GM18858 (cell line): ENCODE data around the gene GTF3C1.
"Not testable (repeated sequence)": the region's sequence is repeated elsewhere in the genome, so short reads cannot be mapped to it uniquely, and the experiment has no call there.

Source experiments
- ATAC-seq: cut with Tn5 transposase; IDR thresholded peaks from one replicate; pipeline ENCODE4 v1.9.1; 2021; ENCODE audit not compliant: unreplicated experiment

Gene GTF3C1, protein sequence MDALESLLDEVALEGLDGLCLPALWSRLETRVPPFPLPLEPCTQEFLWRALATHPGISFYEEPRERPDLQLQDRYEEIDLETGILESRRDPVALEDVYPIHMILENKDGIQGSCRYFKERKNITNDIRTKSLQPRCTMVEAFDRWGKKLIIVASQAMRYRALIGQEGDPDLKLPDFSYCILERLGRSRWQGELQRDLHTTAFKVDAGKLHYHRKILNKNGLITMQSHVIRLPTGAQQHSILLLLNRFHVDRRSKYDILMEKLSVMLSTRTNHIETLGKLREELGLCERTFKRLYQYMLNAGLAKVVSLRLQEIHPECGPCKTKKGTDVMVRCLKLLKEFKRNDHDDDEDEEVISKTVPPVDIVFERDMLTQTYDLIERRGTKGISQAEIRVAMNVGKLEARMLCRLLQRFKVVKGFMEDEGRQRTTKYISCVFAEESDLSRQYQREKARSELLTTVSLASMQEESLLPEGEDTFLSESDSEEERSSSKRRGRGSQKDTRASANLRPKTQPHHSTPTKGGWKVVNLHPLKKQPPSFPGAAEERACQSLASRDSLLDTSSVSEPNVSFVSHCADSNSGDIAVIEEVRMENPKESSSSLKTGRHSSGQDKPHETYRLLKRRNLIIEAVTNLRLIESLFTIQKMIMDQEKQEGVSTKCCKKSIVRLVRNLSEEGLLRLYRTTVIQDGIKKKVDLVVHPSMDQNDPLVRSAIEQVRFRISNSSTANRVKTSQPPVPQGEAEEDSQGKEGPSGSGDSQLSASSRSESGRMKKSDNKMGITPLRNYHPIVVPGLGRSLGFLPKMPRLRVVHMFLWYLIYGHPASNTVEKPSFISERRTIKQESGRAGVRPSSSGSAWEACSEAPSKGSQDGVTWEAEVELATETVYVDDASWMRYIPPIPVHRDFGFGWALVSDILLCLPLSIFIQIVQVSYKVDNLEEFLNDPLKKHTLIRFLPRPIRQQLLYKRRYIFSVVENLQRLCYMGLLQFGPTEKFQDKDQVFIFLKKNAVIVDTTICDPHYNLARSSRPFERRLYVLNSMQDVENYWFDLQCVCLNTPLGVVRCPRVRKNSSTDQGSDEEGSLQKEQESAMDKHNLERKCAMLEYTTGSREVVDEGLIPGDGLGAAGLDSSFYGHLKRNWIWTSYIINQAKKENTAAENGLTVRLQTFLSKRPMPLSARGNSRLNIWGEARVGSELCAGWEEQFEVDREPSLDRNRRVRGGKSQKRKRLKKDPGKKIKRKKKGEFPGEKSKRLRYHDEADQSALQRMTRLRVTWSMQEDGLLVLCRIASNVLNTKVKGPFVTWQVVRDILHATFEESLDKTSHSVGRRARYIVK (N-terminal part only)

DNA sequence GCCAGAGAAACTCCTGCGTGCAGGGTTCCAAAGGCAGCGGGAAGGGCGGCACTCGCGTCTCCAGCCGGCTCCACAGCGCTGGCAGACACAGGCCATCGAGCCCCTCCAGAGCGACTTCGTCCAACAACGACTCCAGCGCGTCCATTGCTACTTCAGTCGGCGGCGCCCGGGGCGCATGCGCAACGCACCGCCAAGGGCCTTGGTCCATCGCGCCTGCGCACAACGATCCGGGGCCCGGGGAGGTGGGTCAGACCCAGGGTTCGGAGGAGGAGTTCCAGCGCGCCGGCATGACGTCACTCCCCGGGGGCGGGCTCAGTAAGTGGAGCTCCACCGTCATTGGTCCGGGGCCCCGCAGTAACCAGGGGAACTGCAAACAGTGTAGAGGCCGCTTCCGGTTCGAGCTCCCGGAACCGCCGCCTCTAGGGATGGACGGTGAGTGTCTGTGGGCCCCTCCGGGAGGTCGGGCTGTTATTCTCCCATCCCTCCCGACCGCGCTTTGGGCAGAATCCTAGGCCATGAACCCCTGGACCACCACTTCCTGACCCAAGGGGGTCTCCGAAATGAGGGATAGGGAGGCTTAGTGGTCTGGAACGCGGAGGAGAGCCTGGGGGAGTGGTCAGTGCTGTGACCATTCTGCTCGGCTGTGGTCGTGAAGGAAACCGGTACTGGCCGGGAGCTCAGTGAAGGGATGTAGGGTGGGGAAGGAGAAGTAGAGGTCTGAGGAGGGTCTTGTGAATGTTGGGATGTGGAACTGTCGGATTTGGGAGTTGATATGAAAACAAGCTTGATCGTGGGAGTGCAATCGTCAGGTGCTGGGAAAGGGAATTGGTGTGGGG, at the start of gene GTF3C1, which contains the start of gene KATNIP:
TSS of gene GTF3C1 (minus strand) at position 168 of the 836 bp plus-strand sequence. CDS start at position 145, 23 bp downstream.
TSS of gene KATNIP (plus strand) at position 399 of the 836 bp plus-strand sequence. CDS start at position 426, 27 bp downstream.
- ATAC-seq, result peak; percentile 86

DNA sequence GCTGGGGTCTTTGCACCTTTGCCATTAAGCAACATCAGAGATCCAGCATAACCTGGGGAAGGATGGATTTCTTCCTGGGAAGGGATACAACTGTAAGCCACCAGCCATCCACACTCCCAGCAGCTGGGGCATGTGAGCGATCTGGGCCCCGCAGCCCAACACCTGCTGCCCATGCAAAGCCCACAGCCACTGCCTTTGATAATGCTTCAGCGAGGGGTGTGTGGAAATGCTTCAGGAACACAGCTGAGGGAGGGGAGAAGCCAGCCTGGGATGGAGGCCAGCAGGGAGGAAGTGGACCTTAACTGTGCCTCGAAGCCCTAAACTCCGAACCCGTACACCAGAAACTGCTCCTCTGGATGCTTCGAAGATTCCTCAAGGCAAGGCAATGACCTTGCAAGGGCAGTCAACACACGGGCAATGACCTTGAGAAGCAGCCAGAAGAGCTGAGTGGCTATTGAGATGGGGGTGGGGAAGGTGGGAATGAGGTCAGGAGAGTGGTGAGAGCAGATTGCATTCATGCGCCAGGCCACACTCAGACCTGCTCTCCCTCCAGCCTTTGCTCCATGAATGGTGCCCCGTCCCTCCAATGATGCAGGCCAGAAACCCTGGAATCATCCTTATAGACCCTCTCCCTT, 49.3 kb upstream of the GTF3C1 start:
- no peak for ATAC-seq

DNA sequence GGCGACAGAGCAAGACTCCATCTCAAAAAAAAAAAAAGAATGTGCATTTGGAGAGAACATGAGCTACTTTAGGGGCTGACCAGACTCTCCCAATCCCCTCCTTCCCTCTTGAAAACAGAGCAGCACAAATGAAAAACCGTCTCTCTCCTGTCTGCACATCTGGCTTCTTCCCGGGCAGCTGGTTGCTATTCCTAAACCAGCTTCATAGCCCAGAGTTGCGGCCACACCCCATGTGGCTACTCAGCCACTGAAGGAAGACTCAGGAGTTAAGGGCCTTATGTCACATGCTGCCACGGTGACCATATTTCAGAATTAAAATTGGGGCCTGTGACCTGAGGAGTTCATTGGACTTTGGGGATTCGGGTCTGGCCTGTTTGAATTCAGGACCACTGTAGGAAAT, 48.5 kb upstream of the GTF3C1 start:
- no peak for ATAC-seq

DNA sequence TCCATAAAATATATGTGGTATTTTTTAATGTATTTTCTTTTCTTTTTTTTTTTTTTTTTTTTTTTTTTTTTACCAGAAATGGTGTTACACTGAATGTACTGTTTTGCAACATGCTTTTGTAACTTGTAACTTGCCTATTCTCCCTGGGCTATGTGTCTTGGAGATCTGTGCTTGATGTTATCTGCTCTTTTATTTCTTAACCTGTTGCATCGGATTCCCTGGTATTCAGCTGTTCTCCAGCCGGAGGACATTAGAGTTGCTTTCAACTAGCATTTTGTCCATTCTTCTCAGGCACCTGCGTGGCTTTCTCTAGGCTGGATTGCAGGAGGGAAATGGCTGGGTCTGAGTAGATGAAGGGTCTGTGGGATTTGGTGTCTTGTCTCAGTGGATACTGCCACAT, 47.6 kb upstream of the GTF3C1 start:
- ATAC-seq, result no peak

DNA sequence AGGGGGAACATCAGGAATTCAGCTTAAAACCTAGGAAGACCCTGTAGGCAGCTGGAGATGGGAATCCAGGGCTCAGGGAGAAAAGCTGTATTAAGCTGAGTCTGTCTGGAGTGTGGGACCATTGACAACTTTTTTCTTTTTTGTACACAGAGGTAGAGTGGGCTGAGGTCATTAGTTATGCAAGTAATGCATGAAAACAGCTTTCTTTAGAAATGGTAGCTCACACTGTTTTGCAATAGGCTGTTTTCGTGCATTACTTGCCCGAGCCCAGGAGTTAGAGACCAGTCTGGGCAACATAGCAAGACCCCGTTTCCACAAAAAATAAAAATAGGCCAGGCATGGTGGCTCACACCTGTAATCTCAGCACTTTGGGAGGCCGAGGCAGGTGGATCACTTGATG, 46.7 kb upstream of the GTF3C1 start:
- no peak for ATAC-seq

DNA sequence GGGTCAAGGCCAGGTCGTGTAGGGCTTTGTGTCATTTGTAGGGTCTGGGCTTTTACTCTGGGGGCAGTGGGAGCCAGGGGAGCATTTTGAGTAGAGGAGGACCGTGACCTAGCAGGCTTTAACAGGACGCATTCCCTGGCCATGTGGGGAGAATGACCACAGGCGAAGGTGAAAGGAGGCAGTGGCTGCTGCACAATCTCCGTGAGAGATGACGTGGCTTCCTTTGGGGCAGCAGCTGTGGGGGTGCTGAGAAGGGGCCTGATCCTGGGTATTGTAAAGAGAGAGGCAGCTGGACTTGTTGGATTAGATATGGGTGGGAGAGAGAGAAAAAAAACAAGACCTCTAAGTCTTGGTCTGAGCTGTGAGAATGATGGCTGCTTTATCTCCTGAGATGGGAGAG, 46.3 kb upstream of the GTF3C1 start:
- ATAC-seq, result no peak

DNA sequence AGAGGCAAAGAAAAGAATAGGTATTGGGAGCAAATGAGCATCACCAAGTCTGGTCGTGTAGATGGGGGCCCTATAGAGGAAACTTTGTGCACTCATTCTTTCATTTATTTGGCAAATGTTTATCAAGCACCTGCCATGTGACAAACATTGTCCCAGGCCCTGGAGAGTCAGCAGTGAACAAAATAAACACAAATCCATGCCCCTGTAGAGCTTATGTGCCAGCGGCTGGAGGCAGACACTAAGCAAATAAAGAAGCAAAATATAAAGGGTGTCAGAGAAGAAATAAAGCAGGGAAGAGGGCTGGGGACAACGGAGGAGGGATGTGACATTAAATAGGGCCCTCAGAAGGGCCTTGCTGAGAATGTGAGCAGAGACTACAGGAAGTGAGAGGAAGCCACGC, 45.8 kb upstream of the GTF3C1 start:
- no peak for ATAC-seq

DNA sequence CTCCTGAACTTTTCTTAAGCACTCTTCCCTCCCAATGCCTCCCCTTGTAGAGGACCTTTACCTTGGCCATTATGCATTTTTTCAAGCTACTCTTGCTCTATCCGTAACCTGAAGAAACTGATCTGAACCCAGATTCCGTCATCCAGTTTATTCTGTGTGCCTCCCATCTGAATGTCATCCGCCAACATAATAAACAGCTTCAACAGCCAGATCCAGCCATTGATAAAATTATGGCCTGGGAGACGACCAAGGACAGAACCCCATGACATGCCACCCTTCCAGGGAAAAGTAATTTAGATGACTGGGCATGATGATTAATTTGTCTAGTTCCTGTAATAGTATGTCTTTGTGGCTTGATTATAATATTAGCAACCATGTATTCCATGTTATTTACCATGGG, 42.1 kb upstream of the GTF3C1 start:
- ATAC-seq, result no peak

DNA sequence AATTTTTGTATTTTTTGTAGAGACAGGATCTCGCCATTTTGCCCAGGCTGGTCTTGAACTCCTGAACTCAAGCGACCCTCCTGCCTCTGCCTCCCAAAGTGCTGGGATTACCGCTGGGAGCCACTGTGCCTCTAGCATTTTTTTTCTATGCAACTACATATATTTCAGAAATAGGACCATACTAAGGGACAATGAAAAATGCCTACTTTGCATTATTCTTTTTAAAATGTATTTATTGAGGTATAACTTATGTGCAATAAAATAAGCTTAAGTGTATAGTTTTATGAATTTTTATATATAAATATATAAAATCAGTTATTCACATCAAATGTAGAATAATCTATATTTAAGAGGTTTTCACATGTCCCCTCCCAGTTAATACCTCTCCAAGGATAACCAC, 38.3 kb upstream of the GTF3C1 start:
- ATAC-seq, result no peak

DNA sequence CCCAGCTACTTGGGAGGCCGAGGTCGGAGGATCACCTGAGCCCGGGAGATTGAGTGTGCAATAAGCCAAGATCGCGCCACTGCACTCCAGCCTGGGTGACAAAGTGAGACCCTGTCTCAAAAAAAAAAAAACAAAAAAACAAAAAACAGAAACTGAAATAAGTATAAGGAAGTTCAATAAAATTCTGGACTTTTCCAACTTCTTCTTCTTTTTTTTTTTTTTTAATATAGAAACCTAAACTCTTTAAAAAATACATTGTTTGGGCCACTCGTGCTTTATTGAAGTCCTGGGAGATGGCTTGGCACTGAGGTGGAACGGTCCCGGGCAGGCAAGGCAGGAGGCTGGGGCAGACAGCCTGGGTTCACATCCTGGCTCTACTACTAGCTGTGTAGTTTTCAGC, 37.0 kb upstream of the GTF3C1 start:
- ATAC-seq, result no peak

DNA sequence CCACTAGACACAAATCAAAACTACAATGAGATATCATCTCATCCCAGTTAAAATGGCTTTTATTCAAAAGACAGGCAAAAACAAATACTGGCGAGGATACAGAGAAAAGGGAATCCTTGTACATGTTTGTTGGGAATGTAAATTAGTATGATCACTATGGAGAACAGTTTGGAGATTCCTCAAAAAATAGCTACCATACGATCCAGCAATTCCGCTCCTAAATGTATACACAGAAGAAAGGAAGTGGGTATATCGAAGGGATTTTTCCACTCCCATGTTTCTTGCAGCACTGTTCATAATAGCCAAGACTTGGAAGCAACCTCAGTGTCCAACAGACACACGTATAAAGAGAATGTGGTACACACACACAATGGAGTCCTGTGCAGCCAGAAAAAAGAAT, 35.5 kb upstream of the GTF3C1 start:
- no peak for ATAC-seq

DNA sequence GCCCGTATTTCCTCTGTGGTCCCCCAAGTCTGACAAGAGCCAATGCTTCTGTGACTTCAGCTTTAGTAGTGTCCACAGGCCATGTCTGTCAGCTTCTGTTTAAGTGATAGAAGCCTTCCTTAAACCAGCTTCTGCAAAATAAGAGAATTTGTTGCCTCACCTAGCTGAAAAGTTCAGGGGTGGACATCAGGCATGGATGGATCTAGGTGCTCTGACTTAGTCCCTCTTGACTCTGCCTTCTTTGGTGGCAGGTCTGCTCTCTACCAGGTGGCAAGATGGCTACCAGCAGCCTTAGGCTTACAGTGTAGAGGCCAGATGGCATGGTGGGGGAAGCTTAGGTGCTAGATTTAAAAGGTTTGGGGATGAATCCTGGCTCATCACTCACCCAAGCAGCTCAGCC, 33.9 kb upstream of the GTF3C1 start:
- ATAC-seq, result no peak

DNA sequence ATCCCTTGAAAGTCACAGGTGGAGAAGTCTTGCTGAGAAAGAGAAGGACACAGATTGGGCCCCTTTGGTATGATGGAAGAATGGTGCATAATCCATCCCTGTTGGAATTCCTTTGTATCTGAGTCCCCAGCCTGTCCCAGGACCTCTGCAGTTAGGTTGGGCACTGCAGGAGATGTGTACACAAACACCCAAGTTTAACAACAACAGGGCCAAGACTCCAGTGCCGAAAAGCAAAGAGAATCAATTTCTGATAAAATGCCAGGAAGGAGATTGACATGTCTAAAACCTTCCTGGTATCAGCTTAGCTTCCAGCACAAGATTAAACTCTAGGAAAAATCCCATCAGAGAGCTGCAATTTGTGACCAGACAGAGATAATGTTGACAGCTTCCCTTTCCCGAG, 33.2 kb upstream of the GTF3C1 start:
- no peak for ATAC-seq

DNA sequence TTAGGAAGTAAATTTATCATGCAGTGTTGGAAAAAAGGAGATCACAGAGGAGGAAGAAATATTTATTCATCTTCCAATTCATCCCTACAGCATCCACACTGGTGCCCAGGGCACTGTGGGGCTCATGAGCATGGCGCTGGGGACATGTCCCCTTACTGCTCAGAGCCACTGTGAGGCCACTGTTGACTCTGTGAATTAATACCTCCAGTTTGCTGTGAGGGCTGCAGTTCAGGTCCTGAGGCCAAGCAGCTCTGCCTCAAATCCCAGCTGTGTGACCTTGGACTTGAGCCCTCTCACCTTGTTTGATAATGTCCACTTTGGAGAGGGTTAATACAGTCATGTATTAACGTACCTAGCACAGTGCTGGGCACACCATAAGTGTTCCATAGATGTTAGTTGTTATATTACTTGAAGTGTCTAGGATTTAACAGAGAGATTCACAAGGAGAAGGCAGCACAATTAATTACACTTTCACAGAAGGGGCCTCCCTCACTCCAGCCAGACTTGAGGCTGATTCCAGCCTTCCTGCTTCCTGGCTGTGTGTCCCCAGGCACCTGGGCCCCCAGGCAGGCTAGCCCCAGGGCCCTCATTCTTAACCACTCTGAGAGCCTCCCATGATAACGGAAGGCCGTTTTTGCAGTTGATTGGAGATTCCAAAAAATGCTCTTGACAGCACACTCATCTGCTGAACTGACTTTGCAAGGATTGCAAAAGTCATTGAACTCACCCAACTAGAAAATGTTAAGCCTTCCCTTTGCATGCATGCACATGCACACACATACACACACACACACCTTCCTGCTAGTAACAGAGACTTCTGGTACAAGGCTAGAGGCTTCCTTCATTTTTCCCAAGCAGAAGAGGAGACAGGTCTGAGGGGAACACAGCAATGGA, 29.6 kb upstream of the GTF3C1 start:
- ATAC-seq, result no peak

DNA sequence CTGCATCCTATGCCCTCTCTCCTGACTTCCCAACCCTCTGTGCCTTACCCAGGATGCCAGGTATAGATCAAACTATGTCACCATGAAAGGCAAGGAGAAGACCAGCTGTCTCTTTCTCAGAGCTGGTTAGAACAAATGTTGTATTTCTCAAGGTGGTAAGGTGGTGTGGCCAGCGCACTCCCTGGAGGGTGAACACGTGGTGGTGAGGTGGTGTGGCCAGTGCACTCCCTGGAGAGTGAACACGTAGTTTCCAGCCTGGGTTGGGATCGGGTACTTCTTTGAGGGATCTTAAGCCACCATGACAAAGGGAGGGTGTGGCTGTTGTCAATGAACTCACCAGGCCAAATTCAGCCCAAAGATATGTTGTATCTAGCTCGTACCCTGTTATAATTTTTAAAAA, 27.0 kb upstream of the GTF3C1 start:
- ATAC-seq, result no peak

DNA sequence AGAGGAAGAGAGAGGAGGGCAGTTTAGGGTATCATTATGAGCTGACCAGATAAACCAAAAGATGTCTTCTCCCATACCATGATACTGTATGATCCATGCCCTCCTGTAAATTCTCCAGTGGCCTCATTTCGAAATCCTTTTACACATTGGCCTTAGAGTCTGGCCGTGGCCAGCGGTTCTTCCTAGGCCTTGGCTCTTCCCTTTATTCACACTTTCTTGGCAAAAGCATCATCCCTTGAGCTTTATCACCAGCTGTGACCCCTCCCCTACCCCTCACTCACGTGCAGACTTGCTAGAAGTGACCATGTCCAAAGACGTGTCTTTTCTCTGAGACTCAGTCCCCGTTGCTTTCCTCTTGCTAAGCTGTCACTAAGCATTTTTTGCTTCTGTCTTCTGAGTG, 23.0 kb upstream of the GTF3C1 start:
- no peak for ATAC-seq

DNA sequence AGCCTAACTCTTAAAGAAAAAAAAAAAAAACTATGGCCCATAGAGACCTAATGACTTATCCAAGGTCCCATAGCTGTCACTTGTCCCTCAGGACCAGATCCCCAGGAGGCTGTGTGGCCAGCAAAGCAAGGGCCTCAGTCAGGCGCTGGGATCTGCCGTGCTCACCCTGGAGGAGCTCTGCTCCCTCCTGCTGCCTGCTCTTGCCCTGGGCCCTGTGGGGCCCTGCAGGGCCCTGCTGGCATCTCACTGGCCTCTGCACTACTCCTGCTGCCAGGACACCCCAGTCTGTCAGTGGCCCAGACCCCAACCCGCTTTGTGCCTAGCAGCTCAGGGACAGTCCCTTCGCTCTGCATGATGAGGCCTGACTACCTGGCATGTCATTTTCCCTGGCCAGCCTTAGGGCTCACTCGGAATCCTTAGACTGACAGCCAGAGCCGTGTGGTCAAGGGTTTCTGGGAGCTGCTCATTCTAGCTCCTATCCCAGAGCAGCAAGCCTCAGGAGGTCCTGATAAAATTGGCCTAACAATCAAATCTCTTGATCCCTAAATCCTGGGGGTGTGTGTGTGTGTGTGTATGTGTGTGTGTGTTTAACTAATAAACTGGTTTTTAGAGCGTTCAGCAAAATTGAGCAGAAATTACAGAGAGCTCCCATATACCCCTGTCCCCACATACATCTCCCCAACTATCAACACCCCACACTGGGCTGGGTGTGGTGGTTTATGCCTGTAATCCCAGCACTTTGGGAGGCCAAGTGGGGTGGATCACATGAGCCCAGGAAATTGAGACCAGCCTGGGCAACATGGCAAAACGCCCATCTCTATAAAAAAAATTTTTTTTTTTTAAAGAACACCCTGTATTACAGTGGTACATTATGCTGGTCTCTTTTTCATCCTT, 22.0 kb upstream of the GTF3C1 start:
- no peak for ATAC-seq

DNA sequence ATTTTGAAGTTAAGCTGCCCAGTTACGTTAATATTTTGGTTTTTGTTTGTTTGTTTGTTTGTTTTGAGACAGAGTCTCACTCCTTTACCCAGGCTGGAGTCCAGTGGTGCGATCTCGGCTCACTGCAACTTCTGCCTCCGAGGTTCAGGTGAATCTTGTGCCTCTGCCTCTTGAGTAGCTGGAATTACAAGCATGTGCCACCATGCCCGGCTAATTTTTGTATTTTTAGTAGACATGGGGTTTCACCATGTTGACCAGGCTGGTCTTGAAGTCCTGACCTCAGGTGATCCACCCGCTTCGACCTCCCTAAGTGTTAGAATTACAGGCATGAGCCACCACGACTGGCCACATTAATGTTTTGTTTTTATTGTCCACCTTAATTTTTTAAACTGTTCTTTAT, 21.3 kb upstream of the GTF3C1 start:
- ATAC-seq, result not testable (repeated sequence)
